ENCODE data around the gene NUP214.
"Not testable (repeated sequence)": the region's sequence is repeated elsewhere in the genome, so short reads cannot be mapped to it uniquely, and the experiment has no call there.

Gene NUP214

DNA sequence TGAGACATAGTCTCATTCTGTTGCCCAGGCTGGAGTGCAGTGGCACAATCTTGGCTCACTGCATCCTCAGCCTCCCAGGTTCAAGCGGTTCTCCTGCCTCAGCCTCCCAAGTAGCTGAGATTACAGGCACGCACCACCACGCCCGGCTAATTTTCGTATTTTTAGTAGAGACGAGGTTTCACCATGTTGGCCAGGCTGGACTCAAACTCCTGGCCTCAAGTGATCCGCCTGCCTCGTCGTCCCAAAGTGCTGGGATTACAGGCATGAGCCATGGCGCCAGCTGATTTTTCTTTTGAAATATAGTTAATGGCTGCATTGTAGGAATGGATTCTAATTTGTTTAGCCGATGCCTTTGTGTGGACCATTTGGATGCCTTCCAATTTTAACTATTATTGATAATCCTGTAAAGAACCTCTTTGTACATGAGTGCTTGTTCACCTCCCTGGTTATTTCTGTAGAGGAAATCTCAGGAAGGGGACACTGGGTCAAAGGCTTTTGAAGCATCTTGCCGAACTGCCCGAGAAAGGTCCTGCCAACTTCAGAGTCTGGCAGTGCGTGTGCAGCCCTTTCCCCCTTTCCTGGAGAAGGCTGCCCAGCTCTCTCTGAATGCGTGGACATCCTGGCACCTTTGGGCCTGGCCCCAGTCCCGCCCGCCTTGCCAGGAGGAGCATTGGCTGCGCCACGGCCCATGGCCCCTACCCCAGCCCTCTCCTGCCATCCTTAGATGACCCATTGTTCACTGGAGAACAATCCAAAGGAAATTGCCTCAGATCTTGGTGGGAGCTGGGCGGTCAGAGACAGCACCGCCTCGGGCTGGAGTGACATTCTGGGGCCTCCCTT lies 8.9 kb upstream of the NUP214 start:
- no peak for DNase-seq (ENCODE audit: low read depth, low spot score)

DNA sequence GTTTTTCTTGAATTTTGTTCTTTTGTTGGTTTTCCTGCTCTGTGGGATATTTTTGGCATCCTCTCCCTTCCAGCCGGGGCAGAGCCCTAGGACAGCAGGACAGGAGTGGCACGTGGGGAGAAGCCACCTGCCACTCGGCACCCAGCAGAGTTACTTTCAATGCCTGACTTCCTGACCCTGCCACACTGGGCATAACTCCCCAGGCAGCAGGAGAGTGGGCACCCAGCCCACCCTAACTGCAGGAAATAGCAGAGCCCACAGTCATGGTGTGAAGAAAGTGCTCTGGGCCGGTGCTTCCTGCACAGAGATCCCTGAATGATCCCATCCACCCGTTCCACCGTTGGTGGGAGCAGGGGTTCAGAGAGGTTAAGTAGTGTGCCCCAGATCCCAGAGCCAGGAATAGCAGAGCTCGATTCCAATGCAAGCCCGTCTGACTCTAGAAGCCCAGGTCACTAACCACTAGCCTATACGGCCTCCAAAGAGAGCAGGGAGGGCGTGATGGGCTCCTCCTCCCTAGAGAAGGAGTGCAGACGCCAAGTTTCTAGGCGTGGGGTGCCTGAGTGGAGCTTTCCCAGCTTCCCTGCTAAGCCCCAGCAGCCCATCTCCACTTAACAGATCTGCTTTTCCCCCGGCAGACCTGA lies 8.1 kb upstream of the NUP214 start:
- DNase-seq (ENCODE audit: low read depth, low spot score), result no peak

DNA sequence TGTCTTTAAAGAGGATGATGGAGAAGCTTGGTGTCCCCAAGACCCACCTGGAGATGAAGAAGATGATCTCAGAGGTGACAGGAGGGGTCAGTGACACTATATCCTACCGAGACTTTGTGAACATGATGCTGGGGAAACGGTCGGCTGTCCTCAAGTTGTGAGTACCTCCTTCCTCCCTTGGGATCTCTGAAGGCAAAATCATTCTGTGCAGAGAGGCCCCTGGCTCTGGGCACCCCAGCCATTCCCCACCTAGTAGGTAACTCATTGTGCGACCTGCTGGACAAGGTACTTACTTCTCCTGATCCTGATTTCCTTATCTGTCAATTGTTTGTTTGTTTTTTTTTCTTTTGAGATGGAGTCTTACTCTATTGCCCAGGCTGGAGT lies 7.6 kb upstream of the NUP214 start:
- DNase-seq (ENCODE audit: low read depth, low spot score), result no peak

DNA sequence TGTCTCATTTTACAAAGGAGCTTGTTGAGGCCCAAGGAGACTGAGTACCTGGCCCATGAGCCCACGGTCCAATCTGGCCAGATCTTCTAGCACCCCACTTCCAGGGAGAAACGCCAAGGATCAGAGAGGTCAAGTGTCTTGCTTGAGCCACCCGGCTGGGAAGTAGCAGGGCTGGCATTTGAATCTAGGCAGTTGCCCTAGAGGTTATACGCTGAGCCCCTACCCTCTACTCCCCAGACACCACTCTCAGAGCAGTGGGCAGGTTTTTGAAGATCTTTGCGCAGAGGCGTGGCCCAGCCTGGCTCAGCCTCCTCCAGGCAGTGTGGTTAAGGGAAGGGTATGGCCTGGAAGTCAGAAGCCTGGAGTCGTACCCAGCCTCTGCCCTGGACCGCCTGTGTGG lies 5.8 kb upstream of the NUP214 start:
- DNase-seq (ENCODE audit: low read depth, low spot score), result no peak

DNA sequence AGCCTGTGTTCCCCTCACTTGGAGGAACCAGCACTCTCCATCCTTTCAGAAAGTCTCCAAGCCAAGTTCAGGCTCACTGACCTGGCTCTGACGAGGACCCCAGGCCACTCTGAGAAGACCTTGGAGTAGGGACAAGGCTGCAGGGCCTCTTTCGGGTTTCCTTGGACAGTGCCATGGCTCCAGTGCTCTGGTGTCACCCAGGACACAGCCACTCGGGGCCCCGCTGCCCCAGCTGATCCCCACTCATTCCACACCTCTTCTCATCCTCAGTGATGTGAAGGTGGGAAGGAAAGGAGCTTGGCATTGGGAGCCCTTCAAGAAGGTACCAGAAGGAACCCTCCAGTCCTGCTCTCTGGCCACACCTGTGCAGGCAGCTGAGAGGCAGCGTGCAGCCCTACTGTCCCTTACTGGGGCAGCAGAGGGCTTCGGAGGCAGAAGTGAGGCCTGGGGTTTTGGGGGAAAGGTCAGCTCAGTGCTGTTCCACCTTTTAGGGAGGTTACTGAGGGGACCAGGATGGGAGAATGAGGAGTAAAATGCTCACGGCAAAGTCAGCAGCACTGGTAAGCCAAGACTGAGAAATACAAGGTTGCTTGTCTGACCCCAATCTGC lies 4.7 kb upstream of the NUP214 start:
- no peak for DNase-seq (ENCODE audit: low read depth, low spot score)

DNA sequence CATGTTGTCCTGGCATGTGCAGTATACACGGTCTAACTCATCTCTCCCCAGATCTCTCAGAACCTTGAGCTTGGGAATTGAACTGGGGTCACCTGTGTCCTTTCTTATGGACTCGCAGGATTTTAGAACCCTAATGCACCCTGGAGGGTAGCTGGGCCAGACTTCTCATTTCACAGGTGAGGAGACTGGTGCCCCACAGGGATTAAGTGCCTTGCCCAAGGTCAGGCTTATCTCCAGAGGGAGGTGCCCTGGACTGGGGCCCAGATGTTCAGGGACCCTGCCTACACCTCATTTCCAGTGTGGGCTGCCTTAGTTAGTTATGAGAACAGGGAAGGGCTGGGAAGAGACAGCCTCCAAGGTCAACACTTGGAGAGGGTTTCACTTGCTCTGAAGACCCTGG lies 4.0 kb upstream of the NUP214 start:
- DNase-seq (ENCODE audit: low read depth, low spot score), result no peak

DNA sequence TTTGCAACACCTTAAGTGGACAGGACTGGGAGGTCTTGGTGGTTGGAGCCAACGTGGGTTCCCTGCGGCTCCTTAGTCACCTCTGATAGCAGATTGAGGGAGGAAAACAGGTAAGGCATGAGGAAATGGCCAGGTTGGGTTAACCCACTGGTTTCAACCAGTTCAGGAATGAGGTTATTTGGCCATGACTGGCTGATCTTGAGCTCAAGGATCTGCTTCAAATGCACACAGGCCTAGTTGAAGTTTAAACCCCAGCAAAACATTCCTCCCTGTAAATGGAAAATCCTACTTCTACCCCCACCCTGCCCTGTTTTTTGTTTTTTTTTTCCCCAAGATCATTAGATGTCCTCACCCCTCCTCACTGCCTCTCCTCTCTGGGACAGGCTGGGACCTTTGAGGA lies 3.2 kb upstream of the NUP214 start:
- no peak for DNase-seq (ENCODE audit: low read depth, low spot score)

DNA sequence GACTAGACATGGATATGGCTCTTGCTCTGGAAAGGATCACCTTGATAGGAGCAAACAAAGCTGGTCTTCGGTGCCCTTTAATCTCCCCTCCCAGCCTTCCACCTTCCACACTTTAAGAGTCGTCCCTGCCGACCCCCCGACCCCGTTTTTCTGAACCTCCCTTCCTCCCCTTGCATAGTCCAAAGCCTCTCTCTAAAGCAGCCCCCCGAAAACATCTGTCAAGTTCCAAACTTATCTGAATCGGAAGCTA lies 423 bp upstream of the NUP214 start:
- no peak for DNase-seq (ENCODE audit: low read depth, low spot score)

DNA sequence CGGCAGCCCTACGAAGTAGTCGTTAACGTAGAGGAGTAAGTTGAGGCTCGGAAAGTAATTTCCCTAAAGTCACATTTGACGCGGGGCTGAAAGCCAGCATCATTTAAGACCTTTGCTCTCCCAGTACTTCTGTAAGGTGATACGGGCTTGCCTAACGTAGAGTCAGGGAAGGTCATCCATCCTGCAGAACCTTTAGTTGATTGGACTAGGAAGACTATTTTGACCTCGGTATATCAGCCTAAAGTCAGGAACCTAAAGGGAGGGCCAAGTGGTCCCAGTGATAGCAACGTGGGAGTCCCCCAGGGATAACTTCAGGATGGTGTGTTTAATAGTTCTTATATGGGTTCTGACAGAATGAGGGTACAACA lies 657 bp downstream of the NUP214 start:
- DNase-seq (ENCODE audit: low read depth, low spot score), result no peak

DNA sequence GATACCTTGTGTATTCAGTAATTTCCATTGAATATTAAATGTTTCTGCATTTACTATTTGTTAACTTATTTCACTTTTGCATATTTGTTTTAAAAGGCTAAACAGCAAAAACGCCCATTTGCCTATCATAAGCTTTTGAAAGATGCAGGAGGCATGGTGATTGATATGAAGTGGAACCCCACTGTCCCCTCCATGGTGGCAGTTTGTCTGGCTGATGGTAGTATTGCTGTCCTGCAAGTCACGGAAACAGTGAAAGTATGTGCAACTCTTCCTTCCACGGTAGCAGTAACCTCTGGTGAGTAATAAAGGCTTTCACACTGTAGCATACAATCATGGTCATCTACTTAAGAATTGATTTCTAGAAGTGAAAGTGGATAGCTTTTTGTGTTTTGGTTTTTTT lies 3.8 kb downstream of the NUP214 start:
- DNase-seq (ENCODE audit: low read depth, low spot score), result no peak

DNA sequence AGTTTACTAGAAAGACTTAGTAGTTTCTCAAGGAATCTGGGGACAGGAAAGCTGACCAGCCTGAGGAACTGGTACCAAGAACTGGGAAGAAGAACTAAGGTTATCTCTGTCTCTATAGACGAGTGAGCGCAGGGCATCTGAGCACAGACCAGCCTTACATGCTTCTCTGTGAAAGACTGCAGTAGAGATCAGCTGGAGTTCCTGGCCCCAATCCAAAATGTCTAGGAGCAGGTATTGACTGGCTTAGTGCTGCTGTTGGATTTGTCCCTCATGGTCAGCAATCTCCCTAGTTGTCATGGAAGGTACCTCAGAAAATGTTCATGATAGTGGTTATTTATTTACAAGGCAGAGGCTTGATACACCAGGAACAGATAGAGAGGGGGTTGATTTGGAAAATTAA lies 13.3 kb downstream of the NUP214 start:
- DNase-seq (ENCODE audit: low read depth, low spot score), result no peak

DNA sequence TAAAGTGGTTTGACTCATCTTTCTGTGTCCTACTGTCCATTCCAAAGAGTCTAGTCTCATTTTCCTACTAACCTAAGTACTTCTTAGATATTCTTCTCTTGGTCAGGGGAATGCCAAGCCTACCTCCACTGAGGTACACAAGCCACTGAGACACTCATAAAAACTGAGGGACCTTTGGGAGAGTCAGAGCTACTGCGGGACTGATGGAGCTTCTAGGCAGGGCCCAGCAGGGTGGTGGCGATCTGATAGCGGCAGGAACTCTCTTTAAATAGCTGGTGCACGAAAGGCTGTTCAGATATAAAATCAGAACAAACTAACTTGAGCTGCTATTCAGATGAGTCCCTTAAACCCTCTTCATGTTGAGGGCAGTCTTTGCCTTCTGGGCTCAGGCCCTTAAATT lies 14.7 kb downstream of the NUP214 start:
- no peak for DNase-seq (ENCODE audit: low read depth, low spot score)

DNA sequence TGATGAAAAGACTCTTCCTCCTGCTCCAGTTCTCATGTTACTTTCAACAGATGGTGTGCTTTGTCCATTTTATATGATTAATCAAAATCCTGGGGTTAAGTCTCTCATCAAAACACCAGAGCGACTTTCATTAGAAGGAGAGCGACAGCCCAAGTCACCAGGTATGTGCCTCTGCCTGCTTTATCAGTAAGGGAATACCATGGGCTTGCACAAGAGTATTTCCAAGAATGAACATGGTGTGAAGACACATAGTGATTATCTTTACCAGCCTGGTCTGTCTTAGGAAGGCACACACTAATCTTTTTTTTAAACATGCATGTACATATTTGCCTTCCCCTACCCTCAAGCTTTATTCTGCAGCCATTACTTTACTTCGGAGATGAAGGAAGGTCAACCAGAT lies 15.2 kb downstream of the NUP214 start:
- DNase-seq (ENCODE audit: low read depth, low spot score), result no peak

DNA sequence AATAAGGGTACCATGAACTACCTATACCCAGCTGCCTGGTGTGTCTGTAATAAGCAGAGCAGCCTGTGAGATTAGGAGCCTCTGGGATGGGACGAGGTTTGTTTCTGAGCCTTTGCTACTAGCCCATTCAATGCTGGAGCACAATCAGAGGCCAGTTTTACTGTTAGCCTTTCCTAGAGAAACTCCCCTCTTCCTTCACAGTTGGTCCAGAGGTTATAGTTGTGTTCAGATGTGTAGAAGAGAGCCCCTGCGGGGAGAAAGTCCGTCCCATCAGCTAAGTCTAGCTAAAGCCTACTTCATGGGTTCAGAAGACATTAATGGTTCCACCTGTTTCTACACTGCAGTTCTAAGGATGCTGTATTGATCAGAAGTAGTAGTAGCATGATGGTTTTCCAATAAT lies 16.8 kb downstream of the NUP214 start:
- DNase-seq (ENCODE audit: low read depth, low spot score), result no peak

DNA sequence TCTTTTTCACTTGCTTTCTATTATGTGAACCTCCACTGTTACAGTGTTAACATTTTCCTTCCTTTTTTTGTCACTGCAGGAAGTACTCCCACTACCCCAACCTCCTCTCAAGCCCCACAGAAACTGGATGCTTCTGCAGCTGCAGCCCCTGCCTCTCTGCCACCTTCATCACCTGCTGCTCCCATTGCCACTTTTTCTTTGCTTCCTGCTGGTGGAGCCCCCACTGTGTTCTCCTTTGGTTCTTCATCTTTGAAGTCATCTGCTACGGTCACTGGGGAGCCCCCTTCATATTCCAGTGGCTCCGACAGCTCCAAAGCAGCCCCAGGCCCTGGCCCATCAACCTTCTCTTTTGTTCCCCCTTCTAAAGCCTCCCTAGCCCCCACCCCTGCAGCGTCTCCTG lies 18.8 kb downstream of the NUP214 start:
- no peak for DNase-seq (ENCODE audit: low read depth, low spot score)

DNA sequence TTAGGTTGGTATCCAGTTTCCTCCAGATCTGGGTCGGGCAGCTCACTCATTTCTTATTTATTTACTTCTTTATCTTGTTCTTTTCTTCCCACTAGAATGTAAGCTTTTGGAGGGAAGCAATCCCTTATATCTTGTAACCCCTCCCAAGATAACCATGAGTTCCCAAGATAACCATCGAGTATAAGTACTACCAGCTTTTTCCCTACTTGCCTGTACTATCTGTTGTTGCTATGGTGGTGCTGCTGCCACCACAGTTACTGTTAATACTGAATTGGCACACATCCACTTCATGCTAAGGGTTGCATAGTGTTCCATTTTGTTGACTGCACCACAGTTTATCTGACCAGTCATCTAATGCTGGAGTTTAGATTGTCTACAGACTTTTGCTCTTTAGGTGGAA lies 19.9 kb downstream of the NUP214 start:
- DNase-seq (ENCODE audit: low read depth, low spot score), result no peak

DNA sequence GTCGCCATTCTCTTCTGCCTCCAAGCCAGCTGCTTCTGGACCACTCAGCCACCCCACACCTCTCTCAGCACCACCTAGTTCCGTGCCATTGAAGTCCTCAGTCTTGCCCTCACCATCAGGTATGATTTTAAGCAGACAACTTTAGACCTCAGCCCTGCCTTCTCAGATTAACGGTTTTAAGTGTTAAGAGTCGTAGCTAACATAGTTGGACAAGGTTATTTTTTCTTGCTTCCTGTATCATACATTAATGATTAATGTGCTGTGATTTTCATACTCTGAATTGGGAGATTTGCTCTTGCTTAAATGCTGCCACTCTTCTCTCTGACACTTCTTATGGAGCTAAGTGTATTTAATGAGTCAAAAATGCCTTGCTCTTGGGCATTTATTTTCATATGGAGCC lies 20.8 kb downstream of the NUP214 start:
- DNase-seq (ENCODE audit: low read depth, low spot score), result no peak

DNA sequence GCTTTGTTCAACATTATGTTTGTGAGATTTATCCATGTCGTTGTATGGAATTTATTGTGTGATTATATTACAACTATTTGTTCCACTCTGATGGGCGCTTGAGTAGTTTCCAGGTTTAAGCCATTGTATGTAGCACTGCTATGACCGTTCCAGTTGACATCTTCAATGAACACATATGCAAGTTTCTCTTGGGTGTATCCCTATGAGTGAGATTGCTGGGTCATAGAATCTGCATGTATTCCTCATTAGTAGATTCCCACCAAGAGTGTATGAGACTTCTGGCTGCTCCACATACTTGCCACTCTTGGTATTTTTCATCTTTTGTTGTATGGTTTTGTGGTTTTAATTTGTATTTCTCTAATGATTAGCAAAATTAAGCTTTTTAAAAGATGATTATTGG lies 22.9 kb downstream of the NUP214 start:
- DNase-seq (ENCODE audit: low read depth, low spot score), result no peak

DNA sequence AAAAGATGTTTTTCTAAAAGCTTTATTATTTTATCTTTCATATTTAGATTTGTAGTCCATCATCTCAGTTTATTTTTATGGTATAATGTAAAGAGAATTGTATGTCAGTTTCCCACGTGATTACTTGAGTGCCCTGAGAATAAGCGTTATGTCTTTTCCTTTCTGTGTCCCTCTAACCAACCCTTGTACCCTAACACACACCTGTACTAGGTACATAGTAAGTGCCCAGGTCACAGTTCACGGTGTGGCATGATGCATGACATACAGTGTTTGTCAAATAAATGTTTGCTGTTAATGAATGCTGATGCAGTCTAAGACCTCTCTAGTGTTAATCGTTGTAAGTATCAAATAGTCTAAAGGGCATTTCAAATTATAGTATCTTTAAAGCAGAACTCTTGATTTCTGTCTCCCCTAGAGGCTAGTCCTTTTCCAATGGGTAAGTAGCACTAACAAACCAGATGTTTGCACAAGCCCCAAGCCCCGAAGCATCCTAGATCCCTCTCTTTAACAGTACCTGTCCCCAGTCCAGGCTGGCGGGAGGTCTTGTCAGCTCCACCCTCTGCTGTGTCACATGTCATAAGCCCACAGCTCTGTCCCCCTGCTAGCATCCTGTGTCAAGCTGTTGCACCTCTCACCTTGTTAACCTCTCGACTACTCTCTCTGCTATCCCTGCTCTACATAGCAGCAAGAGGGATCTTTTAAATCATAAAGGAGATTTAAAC lies 23.7 kb downstream of the NUP214 start:
- no peak for DNase-seq (ENCODE audit: low read depth, low spot score)

DNA sequence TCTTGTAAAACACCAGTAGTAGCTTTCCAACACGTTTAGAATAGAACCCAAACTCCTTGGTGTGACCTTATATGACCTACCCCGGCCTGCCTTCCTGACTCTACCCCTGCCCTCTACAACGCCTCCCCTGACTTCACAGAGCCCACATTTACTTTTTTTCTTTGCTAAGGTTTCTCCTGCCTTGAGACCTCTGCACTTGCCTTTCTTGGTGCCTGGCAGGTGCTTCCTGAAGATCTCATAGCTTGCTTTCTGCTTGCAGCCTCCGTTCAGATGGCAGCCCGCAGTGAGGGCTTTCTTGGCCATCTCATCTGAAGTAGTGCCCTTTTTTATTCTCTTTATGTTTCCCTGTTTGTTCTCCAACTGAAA lies 24.3 kb downstream of the NUP214 start:
- DNase-seq (ENCODE audit: low read depth, low spot score), result no peak

DNA sequence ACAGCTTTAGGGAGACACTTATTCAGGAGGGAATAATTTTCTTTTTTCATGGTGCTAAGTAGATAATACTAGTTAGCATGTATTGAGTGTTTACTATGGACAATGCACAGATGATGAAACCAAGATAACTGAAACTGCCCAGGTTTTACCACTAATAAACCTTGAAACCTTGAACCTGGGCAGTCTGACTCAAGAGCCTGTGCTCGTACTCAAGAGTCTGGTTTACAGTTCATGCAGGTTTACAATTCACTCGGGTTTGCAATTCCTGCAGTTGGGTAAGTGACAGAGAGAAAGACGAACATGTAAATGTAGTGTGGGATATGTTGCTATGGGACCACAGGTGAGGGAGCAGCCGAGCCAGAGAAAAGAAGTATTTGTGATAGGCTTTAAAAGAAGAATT lies 28.2 kb downstream of the NUP214 start:
- DNase-seq (ENCODE audit: low read depth, low spot score), result no peak

DNA sequence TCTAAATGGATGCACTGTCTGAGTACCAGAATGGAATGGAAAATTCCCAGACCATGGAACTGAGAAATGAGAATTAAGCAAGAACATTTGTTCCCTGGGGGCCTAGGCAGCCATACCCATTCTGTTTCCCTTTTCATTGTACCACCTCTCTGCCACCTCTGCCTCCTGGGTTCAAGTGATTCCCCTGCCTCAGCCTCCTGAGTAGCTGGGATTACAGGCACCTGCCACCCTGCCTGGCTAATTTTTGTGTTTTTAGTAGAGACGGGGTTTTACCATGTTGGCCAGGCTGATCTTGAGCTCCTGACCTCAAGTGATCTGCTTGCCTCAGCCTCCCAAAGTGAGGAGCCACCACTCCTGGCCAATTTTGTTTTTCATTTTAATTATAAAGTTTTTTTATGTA lies 33.3 kb downstream of the NUP214 start:
- not testable (repeated sequence) for DNase-seq (ENCODE audit: low read depth, low spot score)

Data from astrocyte of the hippocampus (primary cell).